ENCODE data around the gene BABAM2. TPM values are rescaled to one million over a fixed set of nuclear protein-coding genes. Genes with fewer than 3 reads are reported as not detected.

BABAM2 gene
- total RNA-seq, 1 experiment from 2014 or later, result 40.8 TPM

GRCh38 chr2:27915191-27915590, 24.7 kb downstream of the BABAM2 start:
- H4K20me1 ChIP-seq (ENCODE audit: insufficient read depth, low read depth, low read length), result peaks cover 25% of the 10 kb centered on the region
- DNase-seq, result no peak
- no peaks in the 10 kb centered on the region for H3K27me3 ChIP-seq (ENCODE audit: low read length)
- H3K79me2 ChIP-seq (ENCODE audit: low read length), result 0 out of 2 replicates have a peak, but pooled peaks cover 5% of the 10 kb centered on the region
- H3K4me2 ChIP-seq (ENCODE audit: low read depth, low read length, poor library complexity, severe bottlenecking), result no peak overlapping the region
- no peak overlapping the region for H3K27ac ChIP-seq (ENCODE audit: low read length)
- no peaks in the 10 kb centered on the region for H3K9me3 ChIP-seq (ENCODE audit: low read length)
- no peaks in the 10 kb centered on the region for H3K9me2 ChIP-seq (replicated peaks; ENCODE audit: insufficient read depth, low read length)
- H3K4me3 ChIP-seq (ENCODE audit: low read length), result no peak overlapping the region
- no peak overlapping the region for H2AFZ ChIP-seq (ENCODE audit: low read length)
- peaks cover 14% of the 10 kb centered on the region for H3K4me1 ChIP-seq (ENCODE audit: low read length)
- H3K9ac ChIP-seq (ENCODE audit: low read length), result no peak overlapping the region
- no peaks in the 10 kb centered on the region for H3K36me3 ChIP-seq (ENCODE audit: insufficient read depth, low read length)

GRCh38 chr2:27915874-27916273, 25.3 kb downstream of the BABAM2 start:
- Histone ChIP-seq H3K4me2 (ENCODE audit: low read depth, low read length, poor library complexity, severe bottlenecking) (no peak overlapping the region), H2AFZ (ENCODE audit: low read length) (no peak overlapping the region), H3K4me3 (ENCODE audit: low read length) (no peak overlapping the region), H3K27me3 (ENCODE audit: low read length) (no peaks in the 10 kb centered on the region), H3K27ac (ENCODE audit: low read length) (no peak overlapping the region), H3K9me3 (ENCODE audit: low read length) (no peaks in the 10 kb centered on the region), H3K9me2 (replicated peaks; ENCODE audit: insufficient read depth, low read length) (no peaks in the 10 kb centered on the region), H3K9ac (ENCODE audit: low read length) (no peak overlapping the region), H4K20me1 (ENCODE audit: insufficient read depth, low read depth, low read length) (peaks cover 24% of the 10 kb centered on the region), H3K4me1 (ENCODE audit: low read length) (peaks cover 11% of the 10 kb centered on the region), H3K79me2 (ENCODE audit: low read length) (0 out of 2 replicates have a peak, but pooled peaks cover 5% of the 10 kb centered on the region), H3K36me3 (ENCODE audit: insufficient read depth, low read length) (no peaks in the 10 kb centered on the region)
- DNase-seq, result no peak

GRCh38 chr2:27916293-27916995, 25.9 kb downstream of the BABAM2 start:
- Histone ChIP-seq H2AFZ (ENCODE audit: low read length) (no peak overlapping the region), H3K4me2 (ENCODE audit: low read depth, low read length, poor library complexity, severe bottlenecking) (no peak overlapping the region)

GRCh38 chr2:27920148-27920885, 29.8 kb downstream of the BABAM2 start:
- H3K9ac ChIP-seq (ENCODE audit: low read length), result no peak overlapping the region
- H3K79me2 ChIP-seq (ENCODE audit: low read length), result no peaks in the 10 kb centered on the region
- H3K9me3 ChIP-seq (ENCODE audit: low read length), result no peaks in the 10 kb centered on the region
- no peak for DNase-seq
- no peaks in the 10 kb centered on the region for H3K36me3 ChIP-seq (ENCODE audit: insufficient read depth, low read length)
- no peak overlapping the region for H2AFZ ChIP-seq (ENCODE audit: low read length)
- H3K4me1 ChIP-seq (ENCODE audit: low read length), result no peaks in the 10 kb centered on the region
- no peaks in the 10 kb centered on the region for H3K9me2 ChIP-seq (replicated peaks; ENCODE audit: insufficient read depth, low read length)
- H3K27ac ChIP-seq (ENCODE audit: low read length), result no peak overlapping the region
- H3K4me3 ChIP-seq (ENCODE audit: low read length), result no peak overlapping the region
- H3K4me2 ChIP-seq (ENCODE audit: low read depth, low read length, poor library complexity, severe bottlenecking), result no peak overlapping the region
- H4K20me1 ChIP-seq (ENCODE audit: insufficient read depth, low read depth, low read length), result 0 out of 2 replicates have a peak, but pooled peaks cover 7% of the 10 kb centered on the region
- H3K27me3 ChIP-seq (ENCODE audit: low read length), result no peaks in the 10 kb centered on the region

More at GRCh38 chr2:27916293-27916995, 25.9 kb downstream of the BABAM2 start:
- no peak for DNase-seq
- Histone ChIP-seq H3K9ac (ENCODE audit: low read length) (no peak overlapping the region), H3K79me2 (ENCODE audit: low read length) (0 out of 2 replicates have a peak, but pooled peaks cover 5% of the 10 kb centered on the region), H3K9me3 (ENCODE audit: low read length) (no peaks in the 10 kb centered on the region), H3K4me1 (ENCODE audit: low read length) (peaks cover 5% of the 10 kb centered on the region), H3K27ac (ENCODE audit: low read length) (no peak overlapping the region), H3K27me3 (ENCODE audit: low read length) (no peaks in the 10 kb centered on the region), H4K20me1 (ENCODE audit: insufficient read depth, low read depth, low read length) (peaks cover 22% of the 10 kb centered on the region), H3K9me2 (replicated peaks; ENCODE audit: insufficient read depth, low read length) (no peaks in the 10 kb centered on the region), H3K4me3 (ENCODE audit: low read length) (no peak overlapping the region), H3K36me3 (ENCODE audit: insufficient read depth, low read length) (no peaks in the 10 kb centered on the region)

- no peak for DNase-seq
- H3K27me3 ChIP-seq (ENCODE audit: low read length), result no peaks in the 10 kb centered on the region
- H3K9ac ChIP-seq (ENCODE audit: low read length), result no peak overlapping the region
- H3K4me2 ChIP-seq (ENCODE audit: low read depth, low read length, poor library complexity, severe bottlenecking), result no peak overlapping the region
- no peaks in the 10 kb centered on the region for H3K9me3 ChIP-seq (ENCODE audit: low read length)
- H3K27ac ChIP-seq (ENCODE audit: low read length), result no peak overlapping the region
- H3K4me3 ChIP-seq (ENCODE audit: low read length), result no peak overlapping the region
- 0 out of 2 replicates have a peak, but pooled peaks cover 7% of the 10 kb centered on the region for H4K20me1 ChIP-seq (ENCODE audit: insufficient read depth, low read depth, low read length)
- H3K9me2 ChIP-seq (replicated peaks; ENCODE audit: insufficient read depth, low read length), result no peaks in the 10 kb centered on the region
- no peaks in the 10 kb centered on the region for H3K36me3 ChIP-seq (ENCODE audit: insufficient read depth, low read length)
- H2AFZ ChIP-seq (ENCODE audit: low read length), result no peak overlapping the region
- no peaks in the 10 kb centered on the region for H3K79me2 ChIP-seq (ENCODE audit: low read length)
- no peaks in the 10 kb centered on the region for H3K4me1 ChIP-seq (ENCODE audit: low read length)
Observed at GRCh38 chr2:27921424-27921823, 30.9 kb downstream of the BABAM2 start.

GRCh38 chr2:27921880-27922547, 31.5 kb downstream of the BABAM2 start:
- Histone ChIP-seq H2AFZ (ENCODE audit: low read length) (no peak overlapping the region), H3K36me3 (ENCODE audit: insufficient read depth, low read length) (no peaks in the 10 kb centered on the region), H3K4me3 (ENCODE audit: low read length) (no peak overlapping the region), H3K27ac (ENCODE audit: low read length) (no peak overlapping the region), H4K20me1 (ENCODE audit: insufficient read depth, low read depth, low read length) (0 out of 2 replicates have a peak, but pooled peaks cover 7% of the 10 kb centered on the region), H3K4me1 (ENCODE audit: low read length) (no peaks in the 10 kb centered on the region), H3K4me2 (ENCODE audit: low read depth, low read length, poor library complexity, severe bottlenecking) (no peak overlapping the region), H3K9me3 (ENCODE audit: low read length) (no peaks in the 10 kb centered on the region), H3K9me2 (replicated peaks; ENCODE audit: insufficient read depth, low read length) (no peaks in the 10 kb centered on the region), H3K79me2 (ENCODE audit: low read length) (no peaks in the 10 kb centered on the region), H3K27me3 (ENCODE audit: low read length) (no peaks in the 10 kb centered on the region), H3K9ac (ENCODE audit: low read length) (no peak overlapping the region)
- DNase-seq, result no peak

- Histone ChIP-seq H3K4me3 (ENCODE audit: low read length) (no peak overlapping the region), H3K9me3 (ENCODE audit: low read length) (no peaks in the 10 kb centered on the region), H2AFZ (ENCODE audit: low read length) (no peak overlapping the region), H3K4me1 (ENCODE audit: low read length) (no peaks in the 10 kb centered on the region), H3K9me2 (replicated peaks; ENCODE audit: insufficient read depth, low read length) (no peaks in the 10 kb centered on the region), H3K27me3 (ENCODE audit: low read length) (no peaks in the 10 kb centered on the region), H3K36me3 (ENCODE audit: insufficient read depth, low read length) (no peaks in the 10 kb centered on the region), H4K20me1 (ENCODE audit: insufficient read depth, low read depth, low read length) (0 out of 2 replicates have a peak, but pooled peaks cover 7% of the 10 kb centered on the region), H3K79me2 (ENCODE audit: low read length) (no peaks in the 10 kb centered on the region), H3K4me2 (ENCODE audit: low read depth, low read length, poor library complexity, severe bottlenecking) (no peak overlapping the region), H3K27ac (ENCODE audit: low read length) (no peak overlapping the region), H3K9ac (ENCODE audit: low read length) (no peak overlapping the region)
- no peak for DNase-seq
Observed at GRCh38 chr2:27922842-27923241, 32.3 kb downstream of the BABAM2 start.
